ENCODE data around the gene ATR. TPM values are rescaled to one million over a fixed set of nuclear protein-coding genes. Genes with fewer than 3 reads are reported as not detected.

The ATR gene
- total and polyA plus RNA-seq, 10 of the 15 experiments (the other 5 are each of a cell fraction or from before 2014, with no cell fraction given) = 21.0 to 41.5 (median 30.1) TPM

- no peak overlapping the region for H3K4me3 ChIP-seq
- intact Hi-C loops (cut with micrococcal nuclease; ENCODE audit: unreplicated experiment) (no loop called here), in situ Hi-C loops (cut with MboI) (no loop called here)
- no peaks in the 10 kb centered on the region for H3K4me1 ChIP-seq (ENCODE audit: control insufficient read depth, insufficient read depth, low read length)
- H3K9ac ChIP-seq (ENCODE audit: control insufficient read depth, insufficient read depth, low read length) = no peak overlapping the region
- no peaks in the 10 kb centered on the region for H3K27me3 ChIP-seq (replicated peaks in 1 of 2; ENCODE audit: control insufficient read depth in 2 of 2, insufficient read depth in 2 of 2, low read length in 1 of 2)
- H3K79me2 ChIP-seq (ENCODE audit: control insufficient read depth, insufficient read depth, low read length) = no peaks in the 10 kb centered on the region
- H3K36me3 ChIP-seq (ENCODE audit: control insufficient read depth in 2 of 2, insufficient read depth in 2 of 2, low read length in 1 of 2) = peaks cover 1 to 7% of the 10 kb centered on the region in 2 experiments; a peak in 1 of 4 replicates
- no peak for DNase-seq (ENCODE audit: low read depth, low spot score)
- H3K27ac ChIP-seq (ENCODE audit: control insufficient read depth, insufficient read depth) = no peak overlapping the region
- ChIA-PET SMC1A (ENCODE audit: uncharacterized antibody, unreplicated experiment) (no interaction called here), CTCF (no interaction called here), POLR2A (no interaction called here), RAD21 (ENCODE audit: unreplicated experiment) (no interaction called here)
- FAIRE-seq = no peak
- no TSS peak for BruUV-seq (replicated peaks)
- H3K4me2 ChIP-seq (ENCODE audit: control insufficient read depth, insufficient read depth) = no peak overlapping the region
- H2AFZ ChIP-seq (ENCODE audit: control insufficient read depth, low read depth, low read length) = no peak overlapping the region
- WGBS (ENCODE audit: insufficient coverage, insufficient replicate concordance, low lambda C conversion rate, missing lambda C conversion rate) = 64% methylated on average over 4 of the region's 4 CpGs
- H4K20me1 ChIP-seq (ENCODE audit: control insufficient read depth, insufficient read depth) = no peaks in the 10 kb centered on the region
- TF ChIP-seq HCFC1 (IDR thresholded peaks at IDR 0.05; ENCODE audit: low read length) (no peak), RBBP5 (conservative IDR thresholded peaks at IDR 0.05) (no peak), EED (IDR thresholded peaks at IDR 0.05; ENCODE audit: low read depth) (no peak), TCF7 (IDR thresholded peaks at IDR 0.05; ENCODE audit: borderline replicate concordance) (no peak), KLF5 (IDR thresholded peaks at IDR 0.05; ENCODE audit: partially characterized antibody) (no peak), NFXL1 (IDR thresholded peaks at IDR 0.05; ENCODE audit: borderline replicate concordance) (no peak), ESRRA (IDR thresholded peaks at IDR 0.05; ENCODE audit: low read length) (no peak), SREBF1 (IDR thresholded peaks at IDR 0.05; ENCODE audit: low read length) (no peak), IKZF1 (conservative IDR thresholded peaks at IDR 0.05) (no peak), NR2F1 (conservative IDR thresholded peaks at IDR 0.05) (no peak), POLR2AphosphoS2 (IDR thresholded peaks at IDR 0.05; ENCODE audit: low read depth, low read length) (no peak), DPF2 (IDR thresholded peaks at IDR 0.05) (no peak), YBX1 (IDR thresholded peaks at IDR 0.05) (no peak), MLLT1 (IDR thresholded peaks at IDR 0.05) (no peak), STAT1 (conservative IDR thresholded peaks at IDR 0.05) (no peak)
- H3K9me3 ChIP-seq (replicated peaks; ENCODE audit: control insufficient read depth, insufficient read depth, low read length) = no peaks in the 10 kb centered on the region; the same call in 2 of the 3 replicates
- ATAC-seq = no peak
Measured at GRCh38 chr3:142563496-142563997, 15.0 kb downstream of the ATR start.
